ENCODE data around the gene RAB44. TPM values are rescaled to one million over a fixed set of nuclear protein-coding genes. Genes with fewer than 3 reads are reported as not detected.
A peak's percentile ranks its signal among the peaks of the same experiment; 100 is the strongest.

The RAB44 gene
- total and polyA plus RNA-seq, 2 donors (not counting 1 experiment from before 2014, with no cell fraction given) = 0.15 to 0.16 TPM

- 14% methylated on average over 16 of the region's 17 CpGs for WGBS (ENCODE audit: insufficient coverage)
- peak overlapping the region in 1 of 5 experiments; percentile 9 for H3K4me3 ChIP-seq (ENCODE audit: control extremely low read depth in 1 of 5, extremely low read depth in 1 of 5, insufficient read depth in 1 of 5, low read depth in 2 of 5, low read length in 4 of 5)
- Mint-ChIP-seq H3K27ac (peak overlapping the region; percentile 60), H3K4me3 (peak overlapping the region; percentile 60), H3K27me3 (no peaks in the 10 kb centered on the region), H3K9me3 (ENCODE audit: insufficient read depth) (no peaks in the 10 kb centered on the region), H3K4me1 (peaks cover 41% of the 10 kb centered on the region)
- no peaks in the 10 kb centered on the region for H3K9me3 ChIP-seq (ENCODE audit: control extremely low read depth in 1 of 3, control insufficient read depth in 2 of 3, insufficient read depth in 1 of 3, low read length in 2 of 3)
- no peak overlapping the region for H3K27ac ChIP-seq (ENCODE audit: low read length in 2 of 2)
- peak overlapping the region; percentile 68 for H3K4me2 ChIP-seq (replicated peaks; ENCODE audit: low read depth, low read length, poor library complexity, severe bottlenecking)
- H4K20me1 ChIP-seq (ENCODE audit: control insufficient read depth, insufficient read depth, low read length, poor library complexity, severe bottlenecking) = no peaks in the 10 kb centered on the region
- POLR2A ChIA-PET = interaction anchor here (0.7 to 1.6 kb wide), 2 partner anchors 86 to 255 kb away, joined by 4 to 8 read pairs; no protein-coding TSS in a partner anchor
- H3K9ac ChIP-seq (ENCODE audit: low read length) = peak overlapping the region; percentile 36
- H3K36me3 ChIP-seq (replicated peaks in 1 of 2; ENCODE audit: control extremely low read depth in 1 of 2, control insufficient read depth in 1 of 2, extremely low read depth in 1 of 2, insufficient read depth in 2 of 2, low read length in 1 of 2) = no peaks in the 10 kb centered on the region
- DNase-seq = peak; percentile 88
- CTCF ChIA-PET = interaction anchor here (0.6 to 8.1 kb wide), 38 partner anchors 9 to 464 kb away, joined by 3 to 123 read pairs (median 4); partner anchors contain the start of genes C6orf89, MTCH1, PI16 and PPIL1
- H3K4me1 ChIP-seq (ENCODE audit: control insufficient read depth in 2 of 2, insufficient read depth in 2 of 2, low read length in 2 of 2) = peaks cover 45 to 54% of the 10 kb centered on the region in 2 donors
- ATAC-seq (ENCODE audit: low read depth) = peak; percentile 91
- TF ChIP-seq EZH2 (IDR thresholded peaks at IDR 0.05; ENCODE audit: borderline replicate concordance, insufficient read depth, low read depth, low read length, poor library complexity, severe bottlenecking) (no peak), CTCF (IDR thresholded peaks at IDR 0.05) (peak; percentile 92)
- intact Hi-C loops (cut with micrococcal nuclease) = loop anchor here (1.0 kb wide), 3 partner anchors 15 to 445 kb away; no protein-coding TSS in a partner anchor
- peaks cover 0 to 3% (median 0%) of the 10 kb centered on the region in 4 experiments for H3K27me3 ChIP-seq (replicated peaks in 1 of 4; ENCODE audit: control extremely low read depth in 1 of 4, control insufficient read depth in 3 of 4, insufficient read depth in 4 of 4, low read length in 3 of 4)
- H3K79me2 ChIP-seq (ENCODE audit: control insufficient read depth, insufficient read depth, low read length) = no peaks in the 10 kb centered on the region
- H2AFZ ChIP-seq (ENCODE audit: insufficient read depth, low read depth, low read length, poor library complexity, severe bottlenecking) = peak overlapping the region; percentile 43
These were observed 68.2 kb downstream of the RAB44 start for GRCh38 chr6:36765594-36766398.
